RWPE1 (cell line): ENCODE measurements around the gene LRCOL1.

Experiments
- CTCF ChIA-PET: fragments of 350-600 bp; sonication (Branson Sonifier 250); formaldehyde crosslinking; extraction: SDS; loops from one replicate; lab custom pipeline; 2021; lab: Yijun Ruan, JAX
- POLR2A ChIA-PET: fragments of 400-600 bp; formaldehyde crosslinking; extraction: SDS; loops from one replicate; lab custom pipeline; 2020; ENCODE audit warnings: antibody characterized with exemption; ENCODE audit not compliant: low non-redundant PET; lab: Yijun Ruan, JAX
- DNase-seq: peaks from one replicate; pipeline ENCODE4 v3.0.0; 2012; ENCODE audit warnings: low spot score
- H3K27ac ChIP-seq: fragments of 450-650 bp; 2 replicates; pipeline ENCODE4 v1.5.1; 2017
- TF ChIP-seq, protein P1 (sequence below): fragments of 450-650 bp; conservative IDR thresholded peaks from 2 replicates; pipeline ENCODE4 v1.5.1; 2017; ENCODE audit warnings: low read depth, mild to moderate bottlenecking

LRCOL1 gene

DNA sequence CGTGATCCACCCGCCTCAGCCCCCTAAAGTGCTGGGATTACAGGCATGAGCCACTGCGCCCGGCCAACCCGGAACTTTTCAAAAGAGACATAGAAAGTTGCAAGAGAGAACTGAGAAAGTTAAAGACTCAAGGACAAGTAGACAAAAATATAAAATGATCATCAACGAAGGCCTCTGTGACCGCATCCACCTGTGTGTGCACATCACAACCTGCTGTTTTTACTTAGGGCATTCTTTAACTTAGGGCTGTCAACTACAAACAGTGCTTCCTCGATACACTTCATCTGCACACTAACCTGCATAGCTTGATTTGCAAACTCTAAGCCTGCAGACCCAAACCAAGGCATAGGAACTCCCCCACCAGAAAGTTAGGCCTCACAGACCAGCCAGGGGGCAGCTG lies 23.0 kb upstream of the LRCOL1 start:
- ChIA-PET POLR2A (no interaction called here), CTCF (interaction anchor here (0.7 kb wide), 1 partner anchor 34 kb away, joined by 3 read pairs; no protein-coding TSS in a partner anchor)
- TF ChIP-seq, protein P1, sequence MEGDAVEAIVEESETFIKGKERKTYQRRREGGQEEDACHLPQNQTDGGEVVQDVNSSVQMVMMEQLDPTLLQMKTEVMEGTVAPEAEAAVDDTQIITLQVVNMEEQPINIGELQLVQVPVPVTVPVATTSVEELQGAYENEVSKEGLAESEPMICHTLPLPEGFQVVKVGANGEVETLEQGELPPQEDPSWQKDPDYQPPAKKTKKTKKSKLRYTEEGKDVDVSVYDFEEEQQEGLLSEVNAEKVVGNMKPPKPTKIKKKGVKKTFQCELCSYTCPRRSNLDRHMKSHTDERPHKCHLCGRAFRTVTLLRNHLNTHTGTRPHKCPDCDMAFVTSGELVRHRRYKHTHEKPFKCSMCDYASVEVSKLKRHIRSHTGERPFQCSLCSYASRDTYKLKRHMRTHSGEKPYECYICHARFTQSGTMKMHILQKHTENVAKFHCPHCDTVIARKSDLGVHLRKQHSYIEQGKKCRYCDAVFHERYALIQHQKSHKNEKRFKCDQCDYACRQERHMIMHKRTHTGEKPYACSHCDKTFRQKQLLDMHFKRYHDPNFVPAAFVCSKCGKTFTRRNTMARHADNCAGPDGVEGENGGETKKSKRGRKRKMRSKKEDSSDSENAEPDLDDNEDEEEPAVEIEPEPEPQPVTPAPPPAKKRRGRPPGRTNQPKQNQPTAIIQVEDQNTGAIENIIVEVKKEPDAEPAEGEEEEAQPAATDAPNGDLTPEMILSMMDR: no peak
- no peak overlapping the region for H3K27ac ChIP-seq
- DNase-seq: no peak

DNA sequence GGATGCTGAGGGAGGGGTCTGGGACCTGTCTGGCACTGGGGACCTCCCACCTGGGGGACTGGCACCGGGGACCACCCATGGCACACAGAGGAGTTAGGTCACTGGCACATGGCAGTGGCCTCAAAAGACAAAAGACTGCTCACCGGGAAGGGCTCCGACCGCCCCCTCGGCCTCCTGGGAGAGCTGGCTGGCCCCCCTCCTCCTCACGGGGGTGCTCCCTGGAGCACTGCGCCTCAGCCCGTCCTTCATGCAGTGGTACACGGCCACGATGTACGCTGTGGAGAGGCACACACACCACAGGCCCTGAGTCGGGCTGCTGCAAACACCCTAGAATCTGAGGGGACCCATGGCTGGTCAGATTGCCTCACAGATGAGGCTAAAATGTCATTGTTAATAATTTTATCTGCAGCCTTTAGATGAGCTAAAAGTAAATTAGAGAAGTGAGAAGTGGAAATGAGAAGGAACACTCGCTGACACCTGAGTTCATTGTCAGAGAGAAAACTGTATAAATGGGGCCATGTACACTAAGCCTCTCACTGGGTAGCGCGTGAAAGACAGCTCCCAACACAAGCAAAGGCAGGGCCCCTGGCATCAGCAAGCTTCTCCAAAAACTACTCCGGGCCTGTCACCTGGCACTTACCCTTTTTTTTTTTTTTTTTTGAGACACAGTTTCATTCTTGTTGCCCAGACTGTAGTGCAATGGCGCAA lies 22.3 kb upstream of the LRCOL1 start:
- CTCF ChIA-PET: no interaction called here
- TF ChIP-seq, protein P1: no peak
- POLR2A ChIA-PET: interaction anchor here (0.6 kb wide), 1 partner anchor 11 kb away, joined by 5 read pairs; no protein-coding TSS in a partner anchor
- H3K27ac ChIP-seq: no peak overlapping the region
- DNase-seq: no peak

DNA sequence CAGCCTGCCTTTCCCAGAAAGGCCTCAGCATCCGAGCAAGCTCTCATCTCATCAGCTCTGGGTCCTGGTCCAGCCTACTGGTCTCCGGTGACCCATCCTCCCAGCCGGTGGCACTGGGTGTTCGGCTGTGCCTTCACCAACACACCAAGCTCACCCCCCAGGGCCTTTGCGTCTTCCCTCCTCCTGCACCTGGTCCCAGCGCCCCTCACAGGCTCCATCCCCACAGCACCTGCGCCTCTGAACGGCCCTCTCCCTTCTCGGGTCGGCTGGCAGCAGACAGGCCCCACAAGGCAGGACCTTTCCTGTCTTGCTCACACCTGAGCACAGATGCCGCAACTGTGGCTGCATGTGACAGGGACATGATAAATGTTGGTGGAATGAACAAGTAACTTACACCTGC lies 21.3 kb upstream of the LRCOL1 start:
- ChIA-PET POLR2A (no interaction called here), CTCF (no interaction called here)
- DNase-seq: no peak
- H3K27ac ChIP-seq: no peak overlapping the region
- TF ChIP-seq, protein P1: no peak

DNA sequence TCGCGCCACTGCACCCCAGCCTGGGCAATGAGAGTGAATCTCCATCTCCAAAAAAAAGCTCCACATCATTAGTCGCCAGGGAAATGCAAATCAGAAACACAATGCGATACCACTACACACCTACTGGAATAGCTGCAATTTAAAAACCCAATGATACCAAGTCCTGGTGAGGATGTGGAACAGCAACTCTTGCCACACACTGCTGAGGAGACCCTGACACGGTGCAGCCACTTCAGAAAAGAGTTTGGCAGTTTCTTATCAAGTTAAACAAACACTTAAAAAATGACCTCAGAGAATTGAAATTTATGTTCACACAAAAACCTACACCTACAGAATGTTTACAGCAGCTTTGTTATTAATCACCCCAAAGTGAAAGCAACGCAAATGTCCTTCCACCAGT lies 20.3 kb upstream of the LRCOL1 start:
- ChIA-PET CTCF (interaction anchor here (1.5 kb wide), 1 partner anchor 8 kb away, joined by 5 read pairs; no protein-coding TSS in a partner anchor), POLR2A (no interaction called here)
- TF ChIP-seq, protein P1: no peak

DNA sequence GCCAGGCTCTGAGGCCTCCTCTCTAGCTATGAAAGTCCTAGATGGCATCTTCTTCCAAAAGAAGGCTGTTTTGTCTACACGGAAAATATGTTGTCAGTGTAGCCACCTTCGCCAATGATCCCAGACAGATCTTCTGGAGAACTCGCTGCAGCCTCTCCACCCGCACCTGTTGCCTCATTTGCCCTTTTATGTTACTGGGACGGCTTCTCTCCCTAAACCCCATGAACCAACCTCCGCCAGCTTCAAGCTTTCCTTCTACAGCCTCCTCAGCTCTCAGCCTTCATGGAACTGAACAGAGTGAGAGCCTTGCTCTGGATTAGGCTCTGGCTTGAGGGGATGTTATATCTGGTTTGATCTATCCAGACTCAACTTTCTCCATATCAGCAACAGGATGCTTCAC lies 18.9 kb upstream of the LRCOL1 start:
- DNase-seq: no peak
- ChIA-PET POLR2A (no interaction called here), CTCF (interaction anchor here (0.8 to 1.5 kb wide), 2 partner anchors 9 to 10 kb away, joined by 3 to 5 read pairs; no protein-coding TSS in a partner anchor)
- H3K27ac ChIP-seq: no peak overlapping the region
- TF ChIP-seq, protein P1: no peak

More for the DNA sequence above, 20.3 kb upstream of the LRCOL1 start:
- DNase-seq: no peak
- no peak overlapping the region for H3K27ac ChIP-seq

DNA sequence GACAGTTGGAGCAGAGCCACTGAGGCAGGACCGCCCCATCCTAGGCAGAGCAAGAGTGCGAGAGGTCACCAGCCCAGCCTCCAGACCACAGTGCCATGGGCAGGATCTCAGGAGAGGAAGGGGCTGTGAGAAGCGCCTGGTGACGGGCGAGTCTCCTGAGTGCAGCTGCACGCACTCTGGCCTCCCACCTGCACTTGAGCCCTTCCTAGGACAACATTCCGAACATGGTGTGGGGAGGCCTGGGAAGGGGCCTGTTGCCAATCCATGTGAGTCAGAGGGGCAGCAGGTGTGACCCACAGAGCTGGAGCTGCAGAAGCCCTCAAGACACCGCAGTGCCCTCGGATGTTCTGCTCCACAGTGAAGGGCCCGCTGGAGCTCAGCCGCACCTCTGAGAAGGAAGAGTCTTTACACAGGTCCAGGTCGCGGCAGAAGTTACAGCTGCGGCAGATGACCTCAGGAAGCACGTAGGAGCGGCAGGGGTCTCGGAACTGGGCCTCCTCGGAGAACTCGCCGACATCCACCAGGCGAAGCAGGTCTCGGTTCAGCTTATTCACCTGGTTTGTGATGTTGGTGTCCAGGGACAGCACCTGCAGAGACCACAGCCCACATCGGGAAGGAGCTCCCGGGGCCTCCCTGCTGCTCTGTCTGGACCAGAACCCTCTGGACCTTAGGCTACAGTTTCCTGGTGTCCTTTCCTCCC lies 15.5 kb upstream of the LRCOL1 start:
- ChIA-PET CTCF (no interaction called here), POLR2A (no interaction called here)
- DNase-seq: no peak
- 0 out of 2 replicates have a peak overlapping the region, but pooled peaks have one; percentile 1 for H3K27ac ChIP-seq
- TF ChIP-seq, protein P1: no peak
